COLO668 (cell line): ENCODE results near the gene SH3RF1.

Source experiments
- DNase-seq: peaks from one replicate; lab custom pipeline; 2025; ENCODE audit not compliant: unreplicated experiment; lab: John Stamatoyannopoulos, UW

Gene SH3RF1

DNA sequence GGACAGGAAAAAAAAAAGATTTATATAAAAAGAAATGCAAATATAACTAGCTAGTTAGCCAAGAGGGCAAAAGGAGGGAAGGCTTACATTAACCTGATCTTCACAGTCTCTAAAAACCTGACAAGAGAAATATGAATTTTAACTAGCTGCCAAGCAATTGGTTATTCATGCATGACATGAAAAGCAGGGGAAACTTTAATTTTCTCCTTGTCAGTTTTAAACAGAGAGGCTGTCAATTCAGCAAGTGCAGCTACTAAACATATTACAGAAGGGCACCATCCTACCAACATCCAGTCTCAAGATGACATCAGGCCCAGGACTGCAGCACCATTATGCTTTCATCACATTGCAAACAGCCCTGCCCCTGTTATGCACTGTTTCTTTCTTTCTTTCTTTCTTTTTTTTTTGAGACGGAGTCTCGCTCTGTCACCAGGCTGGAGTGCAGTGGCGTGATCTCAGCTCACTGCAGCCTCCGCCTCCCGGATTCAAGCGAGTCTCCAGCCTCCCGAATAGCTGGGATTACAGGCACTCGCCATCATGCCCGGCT lies 221.8 kb downstream of the SH3RF1 start:
- no peak for DNase-seq

DNA sequence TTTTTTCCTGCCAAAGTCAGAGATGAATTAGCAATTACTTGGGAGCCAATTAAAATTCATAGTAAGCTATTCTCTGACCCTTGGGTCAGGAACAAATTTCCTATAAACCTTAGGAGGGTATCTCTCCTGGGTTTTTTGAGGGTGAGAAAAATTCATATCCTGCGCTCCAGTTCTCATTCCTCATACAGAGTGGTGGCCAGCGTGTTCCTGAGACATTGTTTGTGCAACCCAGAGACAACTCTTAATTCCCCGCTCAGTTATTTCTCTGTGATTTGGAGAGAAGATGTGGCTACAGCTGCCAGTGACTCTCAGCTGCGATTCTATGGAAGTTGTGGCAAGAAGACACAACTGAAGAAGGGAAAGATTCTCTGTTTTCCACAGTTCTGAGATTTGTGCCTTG lies 222.8 kb downstream of the SH3RF1 start:
- no peak for DNase-seq

DNA sequence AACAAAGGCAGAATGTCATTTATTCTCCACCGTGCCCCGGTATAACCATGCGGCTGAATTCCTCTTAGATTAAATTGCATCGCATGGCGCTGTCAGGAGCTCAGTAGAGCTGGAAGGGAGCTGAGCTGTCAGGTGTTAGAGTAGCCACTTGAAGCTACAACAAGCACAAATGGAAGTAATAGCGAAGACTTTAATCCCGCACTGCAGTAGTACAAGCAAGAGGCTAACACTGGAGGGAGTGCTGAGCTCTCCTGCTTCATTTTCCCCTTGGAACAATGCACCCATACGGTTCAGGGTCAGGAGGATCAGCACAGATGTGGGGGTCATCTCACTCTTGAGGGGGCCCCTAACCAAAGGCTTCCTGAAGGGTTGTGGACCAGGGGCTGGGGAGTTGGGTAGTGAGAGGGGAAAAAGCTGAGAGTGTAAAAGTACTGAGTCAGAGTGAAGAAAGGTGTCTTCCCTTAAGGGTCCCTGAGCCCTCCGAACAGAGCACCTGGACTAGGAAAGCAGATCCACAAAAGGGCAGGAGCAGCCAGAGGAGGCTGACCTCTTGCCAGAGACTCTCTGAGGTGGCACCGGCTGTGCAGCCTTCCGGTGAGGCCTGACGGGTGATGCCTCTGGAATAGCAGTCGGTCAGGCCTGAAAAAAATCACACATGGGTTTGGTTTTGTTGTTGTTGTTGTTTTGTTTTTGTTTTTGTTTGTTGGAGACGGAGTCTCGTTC lies 224.7 kb downstream of the SH3RF1 start:
- DNase-seq = no peak

GRCh38 chr4:169044714-169045447 lies 225.9 kb downstream of the SH3RF1 start:
- DNase-seq = no peak
